Neuron (in vitro differentiated cells): ENCODE results near the gene DNAJB2.
"Not testable (repeated sequence)": the region's sequence is repeated elsewhere in the genome, so short reads cannot be mapped to it uniquely, and the experiment has no call there.

Experiments used
- H2AFZ ChIP-seq: one replicate; pipeline ENCODE4 v1.6.1; 2013; ENCODE audit warnings: low read depth, mild to moderate bottlenecking, inconsistent platforms, low read length, moderate library complexity
- H3K27me3 ChIP-seq: one replicate; pipeline ENCODE4 v1.6.1; 2013; ENCODE audit warnings: low read length; ENCODE audit not compliant: insufficient read depth
- H3K36me3 ChIP-seq: one replicate; pipeline ENCODE4 v1.6.1; 2013; ENCODE audit warnings: low read length; ENCODE audit not compliant: insufficient read depth
- H3K4me1 ChIP-seq: one replicate; pipeline ENCODE4 v1.6.1; 2013; ENCODE audit warnings: low read length; ENCODE audit not compliant: insufficient read depth
- H3K4me3 ChIP-seq: 2 replicates; pipeline ENCODE4 v1.5.1; 2013; ENCODE audit warnings: mild to moderate bottlenecking, low read length, moderate library complexity
- H3K9me3 ChIP-seq: one replicate; pipeline ENCODE4 v1.6.1; 2013; ENCODE audit warnings: low read length

DNAJB2 gene

DNA sequence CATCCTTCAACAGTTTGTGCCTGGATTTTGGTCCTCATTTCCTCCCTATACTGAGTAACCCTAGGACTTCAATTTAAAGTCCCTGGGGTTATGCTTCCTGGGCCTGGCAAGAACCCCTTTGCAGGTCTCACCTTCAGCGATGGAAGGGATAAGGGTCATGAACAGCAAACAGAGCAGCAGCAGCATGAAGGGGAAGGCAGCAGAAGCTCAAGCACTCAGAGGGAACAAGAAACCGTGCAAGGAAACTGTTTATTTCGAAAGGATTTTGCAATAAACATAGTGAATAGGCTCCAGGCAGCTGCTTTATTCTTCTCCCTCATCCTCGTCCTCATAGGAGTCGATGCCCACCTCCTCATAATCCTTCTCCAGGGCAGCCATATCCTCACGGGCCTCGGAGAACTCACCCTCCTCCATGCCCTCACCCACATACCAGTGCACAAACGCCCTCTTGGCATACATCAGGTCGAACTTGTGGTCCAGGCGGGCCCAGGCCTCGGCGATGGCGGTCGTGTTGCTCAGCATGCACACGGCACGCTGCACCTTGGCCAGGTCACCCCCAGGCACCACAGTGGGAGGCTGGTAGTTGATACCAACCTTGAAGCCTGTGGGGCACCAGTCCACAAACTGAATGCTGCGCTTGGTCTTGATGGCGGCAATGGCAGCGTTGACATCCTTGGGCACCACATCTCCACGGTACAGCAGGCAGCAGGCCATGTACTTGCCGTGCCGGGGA is 29.0 kb upstream of the DNAJB2 start:
- Histone ChIP-seq H3K4me1 (peaks cover 35% of the 10 kb centered on the region), H3K4me3 (no peak overlapping the region), H3K27me3 (peaks cover 42% of the 10 kb centered on the region), H2AFZ (no peak overlapping the region), H3K36me3 (peaks cover 19% of the 10 kb centered on the region), H3K9me3 (no peaks in the 10 kb centered on the region)

DNA sequence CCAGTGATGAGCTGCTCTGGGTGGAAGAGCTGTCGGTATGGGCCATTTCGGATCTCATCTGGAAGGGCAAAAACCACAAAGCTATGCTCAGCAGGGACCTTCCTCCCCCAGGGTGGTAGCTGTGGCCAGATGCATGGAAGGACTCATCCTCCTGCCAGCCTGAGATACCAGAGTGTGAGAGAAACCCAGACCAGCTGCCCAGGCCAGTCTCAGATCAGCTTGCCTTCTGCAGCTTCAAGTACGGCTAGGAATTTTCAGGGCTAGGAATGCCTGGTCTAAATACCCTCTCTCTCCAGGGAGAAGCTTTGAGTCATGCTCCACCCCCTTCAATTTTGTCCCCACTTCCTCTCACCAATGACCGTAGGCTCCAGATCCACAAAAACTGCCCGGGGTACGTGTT is 27.5 kb upstream of the DNAJB2 start:
- no peak overlapping the region for H2AFZ ChIP-seq
- no peak overlapping the region for H3K4me3 ChIP-seq
- peaks cover 27% of the 10 kb centered on the region for H3K4me1 ChIP-seq
- peaks cover 18% of the 10 kb centered on the region for H3K36me3 ChIP-seq
- peaks cover 55% of the 10 kb centered on the region for H3K27me3 ChIP-seq
- no peaks in the 10 kb centered on the region for H3K9me3 ChIP-seq

DNA sequence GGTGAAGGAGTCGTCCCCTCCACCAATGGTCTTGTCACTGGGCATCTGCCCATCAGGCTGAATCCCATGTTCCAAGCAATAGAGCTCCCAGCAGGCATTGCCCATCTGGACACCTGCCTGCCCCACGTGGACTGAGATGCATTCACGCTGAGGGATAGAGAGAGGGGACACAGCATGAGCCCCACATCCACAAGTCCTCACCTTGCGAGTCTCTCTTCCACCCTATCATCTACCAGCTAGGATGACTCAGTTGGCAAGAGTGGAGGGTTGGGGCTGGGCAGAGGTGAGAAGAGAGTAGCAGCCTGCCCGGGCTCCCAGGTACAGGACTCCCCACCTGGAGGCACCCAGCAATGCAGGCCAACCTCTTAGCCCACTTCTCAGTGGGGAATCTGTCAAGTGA is 27.1 kb upstream of the DNAJB2 start:
- Histone ChIP-seq H3K9me3 (no peaks in the 10 kb centered on the region), H3K4me1 (peaks cover 23% of the 10 kb centered on the region), H3K36me3 (peaks cover 14% of the 10 kb centered on the region), H3K4me3 (no peak overlapping the region), H2AFZ (no peak overlapping the region), H3K27me3 (peaks cover 55% of the 10 kb centered on the region)

DNA sequence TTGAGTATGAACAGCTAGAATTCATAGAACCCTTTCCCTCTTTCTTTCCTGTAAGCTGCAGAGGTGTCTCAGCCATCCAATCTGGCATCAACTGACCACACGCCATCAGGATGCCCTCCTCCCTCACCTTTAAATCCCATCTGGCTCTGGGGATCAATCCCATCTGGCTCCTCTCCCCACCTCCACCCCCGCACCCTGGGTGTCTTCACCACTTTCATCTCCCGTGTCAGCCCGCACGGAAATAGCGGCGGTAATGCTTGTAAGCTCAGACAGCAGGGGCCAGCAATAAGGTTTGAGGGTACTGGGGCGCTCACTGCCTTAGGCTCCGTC is 26.6 kb upstream of the DNAJB2 start:
- Histone ChIP-seq H3K4me3 (no peak overlapping the region), H3K27me3 (peaks cover 55% of the 10 kb centered on the region), H3K36me3 (peaks cover 10% of the 10 kb centered on the region), H3K4me1 (peaks cover 22% of the 10 kb centered on the region), H3K9me3 (no peaks in the 10 kb centered on the region), H2AFZ (no peak overlapping the region)

DNA sequence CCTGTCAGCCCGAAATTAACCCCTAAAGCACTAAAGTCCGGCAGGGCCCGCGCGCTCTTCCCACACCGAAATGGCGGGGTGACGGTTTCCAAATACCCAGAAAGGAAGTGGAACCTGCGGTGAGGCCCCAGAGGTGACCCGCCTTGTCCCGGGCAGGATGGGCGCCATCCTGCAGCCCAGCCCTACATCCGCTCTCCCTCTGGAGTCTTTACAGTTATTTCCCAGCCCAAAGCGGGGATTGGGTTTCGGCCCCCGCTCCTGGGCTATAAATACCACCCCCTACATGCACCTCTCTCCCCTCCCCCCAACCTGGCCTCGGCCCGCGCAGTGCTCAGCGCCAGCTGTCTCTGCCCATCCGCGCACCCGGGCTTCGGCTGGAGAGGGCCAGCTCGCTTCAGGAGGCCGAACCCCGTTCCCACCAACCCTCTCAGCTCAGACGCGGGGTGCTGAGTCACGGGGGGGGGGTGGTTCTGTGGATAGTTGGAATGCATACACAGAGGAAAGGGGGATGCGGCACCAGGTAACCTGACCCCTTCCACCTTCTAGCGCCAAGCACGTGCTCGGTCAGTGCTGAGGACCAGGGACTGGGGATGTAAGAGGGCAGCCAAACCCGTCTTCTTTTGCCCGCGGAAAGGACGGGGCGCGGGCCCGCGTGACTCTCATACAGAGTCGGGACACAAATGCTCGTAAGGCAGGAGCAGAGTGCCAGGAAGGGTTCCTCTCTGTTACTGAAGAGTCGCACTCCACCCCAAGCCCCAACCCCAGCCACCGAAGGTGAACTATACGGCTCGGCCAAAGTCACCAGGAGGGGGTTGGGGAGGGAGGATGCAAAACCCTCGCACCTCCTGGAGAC is 26.0 kb upstream of the DNAJB2 start, which contains the start of gene TUBA4B:
Gene TUBA4B (plus strand): TSS at position 344 of the 853 bp plus-strand sequence. CDS start 165 bp downstream, at position 509.
- H2AFZ ChIP-seq, result peak within 1 kb of the TSS; percentile 9
- peaks cover 4% of the 10 kb centered on the region for H3K36me3 ChIP-seq
- peak within 1 kb of the TSS; percentile 15 for H3K4me3 ChIP-seq
- peaks cover 22% of the 10 kb centered on the region for H3K4me1 ChIP-seq
- H3K9me3 ChIP-seq, result no peaks in the 10 kb centered on the region
- H3K27me3 ChIP-seq, result peaks cover 55% of the 10 kb centered on the region

DNA sequence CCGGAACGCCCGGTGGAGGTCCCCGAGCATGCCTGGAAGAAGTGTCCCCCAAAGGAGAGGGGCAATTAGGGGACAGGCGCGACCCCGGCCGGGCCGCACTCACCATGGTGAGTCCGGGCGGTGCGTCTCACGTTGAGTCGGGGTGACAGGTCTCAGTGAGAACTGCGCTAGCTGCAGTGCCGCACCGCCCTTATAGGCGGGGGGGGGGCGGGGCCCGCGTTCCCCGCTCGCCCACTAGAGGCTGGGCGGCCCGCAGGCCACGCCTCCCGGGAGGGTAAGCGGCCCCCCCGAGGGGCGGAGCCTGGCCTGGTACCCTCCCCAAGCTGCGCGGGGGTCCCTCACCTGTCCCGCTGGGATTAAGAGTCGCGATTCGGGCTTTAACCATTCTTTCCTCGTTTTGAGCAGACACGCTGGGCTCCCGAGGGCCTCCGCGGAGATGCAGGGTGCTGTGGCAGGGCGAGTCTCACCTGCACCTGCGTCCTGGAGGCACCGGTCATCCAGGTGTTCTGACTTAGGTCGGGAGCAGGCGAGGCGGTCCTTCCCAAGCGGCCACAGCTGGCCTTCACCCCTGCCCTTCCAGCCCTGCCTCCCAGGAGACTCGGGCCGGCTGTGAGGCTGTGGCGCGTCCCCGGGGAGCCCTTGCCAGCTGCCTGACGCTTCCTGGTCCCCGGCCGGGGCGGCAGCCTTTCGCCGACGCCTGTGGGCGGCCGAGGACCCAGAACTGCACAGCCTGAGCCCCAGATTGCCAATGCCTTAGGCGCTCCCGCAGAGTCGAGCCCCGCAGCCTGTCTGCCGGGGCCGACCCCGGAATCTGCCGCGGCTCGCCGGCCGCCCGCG is 25.2 kb upstream of the DNAJB2 start, which contains the start of gene TUBA4A:
Gene TUBA4A (minus strand): TSS at position 166 of the 837 bp plus-strand sequence. CDS start 60 bp downstream, at position 106.
- no peaks in the 10 kb centered on the region for H3K9me3 ChIP-seq

DNA sequence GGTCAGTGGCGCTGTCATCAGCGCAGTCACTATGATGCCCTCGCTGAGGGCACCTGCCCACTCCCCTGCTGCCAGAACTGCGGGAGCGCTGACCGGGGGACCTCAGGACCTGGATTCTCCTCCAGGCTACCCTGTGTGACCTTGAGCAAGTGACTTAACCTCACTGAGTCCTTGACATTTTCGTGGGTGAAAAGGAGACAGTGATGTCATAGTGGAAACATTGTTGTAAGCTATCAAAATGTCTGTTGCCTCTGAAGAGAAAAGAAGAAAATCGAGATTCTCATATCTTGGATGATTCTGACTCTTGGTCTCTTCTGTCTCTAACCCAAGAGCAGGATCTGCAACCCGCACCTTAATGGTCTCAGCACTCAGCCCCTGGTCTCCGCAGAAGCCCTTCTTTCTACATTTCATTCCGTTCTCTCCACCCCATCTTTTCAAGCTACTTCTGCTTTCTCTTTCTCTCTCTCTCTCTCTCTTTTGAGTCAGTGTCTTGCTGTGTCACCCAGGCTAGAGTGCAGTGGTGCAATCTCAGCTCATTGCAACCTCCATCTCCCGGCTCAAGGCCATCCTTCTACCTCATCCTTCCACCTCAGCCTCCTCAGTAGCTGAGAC is 24.5 kb upstream of the DNAJB2 start:
- peak overlapping the region; percentile 9 for H2AFZ ChIP-seq
- peaks cover 22% of the 10 kb centered on the region for H3K4me1 ChIP-seq
- H3K36me3 ChIP-seq, result no peaks in the 10 kb centered on the region
- H3K9me3 ChIP-seq, result no peaks in the 10 kb centered on the region
- H3K27me3 ChIP-seq, result peaks cover 60% of the 10 kb centered on the region
- H3K4me3 ChIP-seq, result no peak overlapping the region

More for the DNA sequence above, 25.2 kb upstream of the DNAJB2 start, which contains the start of gene TUBA4A:
- Histone ChIP-seq H3K27me3 (peaks cover 55% of the 10 kb centered on the region), H3K36me3 (no peaks in the 10 kb centered on the region), H3K4me3 (peak within 1 kb of the TSS; percentile 15), H3K4me1 (peaks cover 22% of the 10 kb centered on the region), H2AFZ (peak within 1 kb of the TSS; percentile 9)

DNA sequence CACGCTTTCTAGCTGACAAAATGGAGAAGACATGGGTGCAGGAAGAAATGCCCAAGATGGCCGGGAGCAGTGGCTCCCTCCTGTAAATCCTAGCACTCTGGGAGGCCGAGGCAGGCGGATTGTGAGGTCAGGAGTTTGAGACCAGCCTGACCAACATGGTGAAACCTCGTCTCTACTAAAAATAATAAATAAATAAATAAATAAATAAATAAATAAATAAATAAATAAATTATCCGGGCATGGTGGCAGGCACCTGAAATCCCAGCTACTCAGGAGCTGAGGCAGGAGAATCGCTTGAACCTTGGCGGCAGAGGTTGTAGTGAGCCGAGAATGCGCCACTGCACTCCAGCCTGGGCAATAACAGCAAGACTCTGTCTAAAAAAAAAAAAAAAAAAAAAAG is 20.2 kb upstream of the DNAJB2 start:
- peaks cover 55% of the 10 kb centered on the region for H3K27me3 ChIP-seq

DNA sequence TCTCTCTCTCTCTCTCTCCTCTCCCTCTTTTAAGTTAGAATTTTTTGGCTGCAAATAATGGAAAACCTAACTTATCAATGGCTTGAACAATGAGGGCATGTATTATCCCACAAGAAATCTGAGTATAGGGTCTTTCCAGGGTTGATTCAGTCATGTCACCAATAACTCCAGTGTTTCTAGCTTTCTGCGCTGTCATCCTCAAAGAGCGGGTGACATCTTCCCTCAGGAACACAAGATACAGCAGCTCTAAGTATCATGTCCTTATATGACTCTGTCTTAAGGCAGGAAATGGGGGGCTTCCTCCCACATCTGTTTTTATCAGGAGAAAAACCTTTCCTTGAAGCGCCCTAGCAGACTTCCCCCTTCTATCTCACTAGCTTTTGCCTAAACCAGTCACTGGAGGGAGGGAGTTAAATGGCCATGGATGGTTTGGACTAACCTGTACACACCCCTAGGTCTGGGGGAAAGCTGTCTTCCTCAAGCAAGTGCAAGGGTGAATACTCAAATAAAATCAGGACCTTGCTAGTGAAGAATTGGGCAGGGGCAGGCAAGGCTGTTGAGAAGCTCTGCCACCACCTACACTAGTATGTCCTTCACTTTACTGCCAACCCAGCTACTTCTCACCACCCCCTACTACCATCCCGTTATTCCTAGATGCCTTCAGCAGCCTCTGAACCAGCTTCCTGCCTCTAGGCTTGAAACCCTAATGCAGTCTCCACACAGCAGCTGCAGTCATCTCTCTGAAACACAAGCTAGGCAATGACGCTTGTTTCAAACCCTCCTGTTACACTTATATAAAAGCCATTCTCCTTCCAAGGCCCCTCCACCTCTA is 17.9 kb upstream of the DNAJB2 start:
- Histone ChIP-seq H2AFZ (no peak overlapping the region), H3K4me1 (no peaks in the 10 kb centered on the region), H3K4me3 (no peak overlapping the region), H3K36me3 (no peaks in the 10 kb centered on the region), H3K27me3 (peaks cover 48% of the 10 kb centered on the region), H3K9me3 (no peaks in the 10 kb centered on the region)

More for the DNA sequence above, 20.2 kb upstream of the DNAJB2 start:
- not testable (repeated sequence) for H3K4me1 ChIP-seq, H3K9me3 ChIP-seq, H3K36me3 ChIP-seq, H3K4me3 ChIP-seq, H2AFZ ChIP-seq

DNA sequence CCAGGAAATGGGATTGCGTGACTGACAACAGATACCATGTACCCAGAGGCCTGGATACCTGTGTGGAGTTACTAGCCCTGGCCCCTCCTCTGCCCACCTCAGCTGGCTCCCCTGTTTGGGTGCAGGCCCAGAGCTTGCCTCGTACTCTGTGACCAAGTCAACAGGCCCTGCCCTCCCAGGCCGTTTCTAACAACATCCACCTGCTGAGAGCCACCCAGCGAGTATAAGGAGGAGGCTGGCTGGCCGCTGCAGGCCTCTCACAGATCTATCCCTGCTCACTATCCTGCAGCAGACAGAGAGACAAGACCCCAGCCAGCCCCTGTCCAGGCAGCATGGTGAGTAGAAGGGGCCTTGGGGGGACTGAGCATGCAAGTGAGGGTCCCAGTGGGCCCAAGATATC is 12.9 kb upstream of the DNAJB2 start:
- H3K4me3 ChIP-seq, result no peak overlapping the region
- peaks cover 51% of the 10 kb centered on the region for H3K27me3 ChIP-seq
- no peaks in the 10 kb centered on the region for H3K4me1 ChIP-seq
- H3K36me3 ChIP-seq, result no peaks in the 10 kb centered on the region
- no peak overlapping the region for H2AFZ ChIP-seq
- H3K9me3 ChIP-seq, result no peaks in the 10 kb centered on the region

DNA sequence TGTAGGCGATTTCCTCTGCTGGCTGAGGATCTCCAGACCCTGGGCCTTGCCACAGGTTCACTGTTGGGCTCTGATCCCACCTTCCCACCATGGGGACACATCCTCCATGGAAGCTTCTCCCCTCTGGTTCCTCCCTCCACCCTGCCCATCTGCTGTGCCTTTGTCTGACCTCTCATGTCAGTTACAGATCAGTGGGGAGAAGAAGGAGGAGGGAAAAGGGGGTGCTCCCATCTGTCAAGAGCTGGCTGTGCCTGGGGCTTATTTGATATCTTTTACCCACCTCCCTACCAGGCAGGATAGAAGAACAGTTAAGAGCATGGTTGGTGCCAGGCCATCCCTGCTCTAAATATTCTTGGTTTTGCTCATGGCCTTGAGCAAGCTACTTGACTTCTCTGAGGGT is 12.3 kb upstream of the DNAJB2 start:
- no peaks in the 10 kb centered on the region for H3K36me3 ChIP-seq

DNA sequence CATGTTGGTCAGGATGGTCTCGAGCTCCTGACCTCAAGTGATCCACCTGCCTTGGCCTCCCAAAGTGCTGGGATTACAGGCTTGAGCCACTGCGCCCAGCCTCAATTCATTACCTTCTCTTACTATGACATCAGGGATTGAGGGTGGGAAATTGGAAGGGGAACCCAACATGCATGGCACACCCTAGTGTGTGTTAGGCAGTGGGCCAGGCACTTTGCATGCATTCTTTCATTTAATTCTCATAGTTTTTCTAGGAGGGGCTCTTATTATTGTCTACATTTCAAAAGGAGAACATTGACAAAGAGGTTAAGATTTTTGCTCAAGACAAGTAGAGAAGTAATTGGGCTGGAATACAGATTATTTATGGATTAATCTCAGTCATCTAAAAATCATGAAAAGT is 10.9 kb upstream of the DNAJB2 start:
- Histone ChIP-seq H3K4me1 (no peaks in the 10 kb centered on the region), H2AFZ (no peak overlapping the region), H3K9me3 (no peaks in the 10 kb centered on the region), H3K27me3 (peaks cover 45% of the 10 kb centered on the region), H3K36me3 (no peaks in the 10 kb centered on the region), H3K4me3 (no peak overlapping the region)

More for the DNA sequence above, 12.3 kb upstream of the DNAJB2 start:
- Histone ChIP-seq H3K9me3 (no peaks in the 10 kb centered on the region), H3K4me3 (no peak overlapping the region), H3K27me3 (peaks cover 50% of the 10 kb centered on the region), H2AFZ (no peak overlapping the region), H3K4me1 (no peaks in the 10 kb centered on the region)
